ENCODE measurements around the gene SIRT5. TPM values are rescaled to one million over a fixed set of nuclear protein-coding genes. Genes with fewer than 3 reads are reported as not detected.

The SIRT5 gene
- total and polyA plus RNA-seq, 2 donors (not counting 1 experiment from before 2014, with no cell fraction given): 8.1 to 16.3 TPM

GRCh38 chr6:13550656-13551055 lies 23.7 kb upstream of the SIRT5 start:
- Histone ChIP-seq H3K4me2 (replicated peaks; ENCODE audit: low read depth, low read length, poor library complexity, severe bottlenecking) (no peak overlapping the region), H3K36me3 (replicated peaks in 1 of 2; ENCODE audit: control extremely low read depth in 1 of 2, control insufficient read depth in 1 of 2, extremely low read depth in 1 of 2, insufficient read depth in 2 of 2, low read length in 1 of 2) (no peaks in the 10 kb centered on the region), H3K4me3 (ENCODE audit: control extremely low read depth in 1 of 5, extremely low read depth in 1 of 5, insufficient read depth in 1 of 5, low read depth in 2 of 5, low read length in 4 of 5) (no peak overlapping the region), H4K20me1 (ENCODE audit: control insufficient read depth, insufficient read depth, low read length, poor library complexity, severe bottlenecking) (no peaks in the 10 kb centered on the region), H2AFZ (ENCODE audit: insufficient read depth, low read depth, low read length, poor library complexity, severe bottlenecking) (no peak overlapping the region), H3K27me3 (replicated peaks in 1 of 4; ENCODE audit: control extremely low read depth in 1 of 4, control insufficient read depth in 3 of 4, insufficient read depth in 4 of 4, low read length in 3 of 4) (no peaks in the 10 kb centered on the region), H3K79me2 (ENCODE audit: control insufficient read depth, insufficient read depth, low read length) (no peaks in the 10 kb centered on the region), H3K27ac (ENCODE audit: low read length in 2 of 2) (no peak overlapping the region), H3K9me3 (ENCODE audit: control extremely low read depth in 1 of 3, control insufficient read depth in 2 of 3, insufficient read depth in 1 of 3, low read length in 2 of 3) (no peaks in the 10 kb centered on the region), H3K4me1 (ENCODE audit: control insufficient read depth in 2 of 2, insufficient read depth in 2 of 2, low read length in 2 of 2) (peaks cover 6 to 10% of the 10 kb centered on the region in 2 donors), H3K9ac (ENCODE audit: low read length) (no peak overlapping the region)
- intact Hi-C loops (cut with micrococcal nuclease): no loop called here
- Mint-ChIP-seq H3K4me1 (peaks cover 6% of the 10 kb centered on the region), H3K9me3 (ENCODE audit: insufficient read depth) (no peaks in the 10 kb centered on the region), H3K27me3 (no peaks in the 10 kb centered on the region), H3K4me3 (no peak overlapping the region), H3K27ac (no peak overlapping the region)
- TF ChIP-seq CTCF (IDR thresholded peaks at IDR 0.05) (no peak), EZH2 (IDR thresholded peaks at IDR 0.05; ENCODE audit: borderline replicate concordance, insufficient read depth, low read depth, low read length, poor library complexity, severe bottlenecking) (no peak)
- CTCF ChIA-PET: interaction anchor here (1.5 kb wide), 1 partner anchor 12 kb away, joined by 4 read pairs; no protein-coding TSS in a partner anchor
- POLR2A ChIA-PET: interaction anchor here (0.6 kb wide), 1 partner anchor 188 kb away, joined by 5 read pairs; no protein-coding TSS in a partner anchor
- DNase-seq (no peak), ATAC-seq (ENCODE audit: low read depth) (no peak)

GRCh38 chr6:13553646-13554045 lies 20.8 kb upstream of the SIRT5 start:
- Mint-ChIP-seq H3K4me1 (peaks cover 2% of the 10 kb centered on the region), H3K4me3 (no peak overlapping the region), H3K9me3 (ENCODE audit: insufficient read depth) (no peaks in the 10 kb centered on the region), H3K27me3 (no peaks in the 10 kb centered on the region), H3K27ac (no peak overlapping the region)
- ChIA-PET POLR2A (no interaction called here), CTCF (no interaction called here)
- Histone ChIP-seq H3K79me2 (ENCODE audit: control insufficient read depth, insufficient read depth, low read length) (no peaks in the 10 kb centered on the region), H3K27ac (ENCODE audit: low read length in 2 of 2) (no peak overlapping the region), H2AFZ (ENCODE audit: insufficient read depth, low read depth, low read length, poor library complexity, severe bottlenecking) (no peak overlapping the region), H3K4me3 (ENCODE audit: control extremely low read depth in 1 of 5, extremely low read depth in 1 of 5, insufficient read depth in 1 of 5, low read depth in 2 of 5, low read length in 4 of 5) (no peak overlapping the region), H3K4me2 (replicated peaks; ENCODE audit: low read depth, low read length, poor library complexity, severe bottlenecking) (no peak overlapping the region), H4K20me1 (ENCODE audit: control insufficient read depth, insufficient read depth, low read length, poor library complexity, severe bottlenecking) (no peaks in the 10 kb centered on the region), H3K9ac (ENCODE audit: low read length) (no peak overlapping the region), H3K27me3 (replicated peaks in 1 of 4; ENCODE audit: control extremely low read depth in 1 of 4, control insufficient read depth in 3 of 4, insufficient read depth in 4 of 4, low read length in 3 of 4) (no peaks in the 10 kb centered on the region), H3K4me1 (ENCODE audit: control insufficient read depth in 2 of 2, insufficient read depth in 2 of 2, low read length in 2 of 2) (peaks cover 2 to 5% of the 10 kb centered on the region in 2 donors), H3K9me3 (ENCODE audit: control extremely low read depth in 1 of 3, control insufficient read depth in 2 of 3, insufficient read depth in 1 of 3, low read length in 2 of 3) (no peaks in the 10 kb centered on the region), H3K36me3 (replicated peaks in 1 of 2; ENCODE audit: control extremely low read depth in 1 of 2, control insufficient read depth in 1 of 2, extremely low read depth in 1 of 2, insufficient read depth in 2 of 2, low read length in 1 of 2) (no peaks in the 10 kb centered on the region)
- no peak for TF ChIP-seq CTCF (IDR thresholded peaks at IDR 0.05)
- no peak for TF ChIP-seq EZH2 (IDR thresholded peaks at IDR 0.05; ENCODE audit: borderline replicate concordance, insufficient read depth, low read depth, low read length, poor library complexity, severe bottlenecking)
- WGBS (ENCODE audit: insufficient coverage): no CpG with 5 or more reads among the region's 1 CpG
- ATAC-seq (ENCODE audit: low read depth) (no peak), DNase-seq (no peak)
- intact Hi-C loops (cut with micrococcal nuclease): no loop called here

Data from B cell (primary cell).